Measurements from ENCODE around the gene TANGO2. TPM values are rescaled to one million over a fixed set of nuclear protein-coding genes. Genes with fewer than 3 reads are reported as not detected.

Gene TANGO2
- total and polyA plus RNA-seq, 10 of the 15 experiments (the other 5 are each of a cell fraction or from before 2014, with no cell fraction given), result 4.0 to 24.8 (median 20.9) TPM

DNA sequence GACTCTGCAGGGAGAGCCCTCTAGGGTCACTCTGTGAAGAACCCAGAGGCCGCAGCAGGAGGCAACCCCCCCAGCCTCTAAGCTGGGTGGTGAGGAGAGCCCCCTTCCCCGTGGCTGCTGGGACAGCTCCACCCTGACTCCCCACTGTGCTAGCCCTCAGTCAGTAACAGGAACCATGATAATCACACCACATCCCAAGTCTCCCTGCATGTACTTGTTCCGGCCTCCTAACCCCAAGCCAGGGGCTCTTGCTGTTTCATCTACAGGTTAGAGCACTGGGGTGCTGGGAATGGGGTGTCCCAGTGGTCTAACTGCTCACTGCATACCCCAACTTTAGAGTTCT, 31.2 kb upstream of the TANGO2 start:
- Histone ChIP-seq H3K27me3 (replicated peaks in 1 of 2; ENCODE audit: control insufficient read depth in 2 of 2, insufficient read depth in 2 of 2, low read length in 1 of 2) (peaks cover 0 to 2% of the 10 kb centered on the region in 2 experiments; a peak in 1 of 4 replicates), H3K4me1 (ENCODE audit: control insufficient read depth, insufficient read depth, low read length) (no peaks in the 10 kb centered on the region), H3K27ac (ENCODE audit: control insufficient read depth, insufficient read depth) (no peak overlapping the region), H2AFZ (ENCODE audit: control insufficient read depth, low read depth, low read length) (no peak overlapping the region), H3K4me2 (ENCODE audit: control insufficient read depth, insufficient read depth) (no peak overlapping the region), H4K20me1 (ENCODE audit: control insufficient read depth, insufficient read depth) (no peaks in the 10 kb centered on the region), H3K9me3 (replicated peaks; ENCODE audit: control insufficient read depth, insufficient read depth, low read length) (no peaks in the 10 kb centered on the region), H3K79me2 (ENCODE audit: control insufficient read depth, insufficient read depth, low read length) (no peaks in the 10 kb centered on the region), H3K9ac (ENCODE audit: control insufficient read depth, insufficient read depth, low read length) (no peak overlapping the region), H3K36me3 (ENCODE audit: control insufficient read depth in 2 of 2, insufficient read depth in 2 of 2, low read length in 1 of 2) (no peaks in the 10 kb centered on the region), H3K4me3 (no peak overlapping the region)
- SMC1A ChIA-PET (ENCODE audit: uncharacterized antibody, unreplicated experiment), result no interaction called here
- TF ChIP-seq MYC (IDR thresholded peaks at IDR 0.05; ENCODE audit: insufficient read depth, insufficient read length, insufficient replicate concordance, low read length, severe bottlenecking) (no peak), IRF4 (IDR thresholded peaks at IDR 0.05; ENCODE audit: low read depth, low read length) (no peak), SPI1 (IDR thresholded peaks at IDR 0.05; ENCODE audit: borderline replicate concordance, insufficient read depth, low read depth, low read length) (no peak)
- TF ChIP-seq, protein P1, sequence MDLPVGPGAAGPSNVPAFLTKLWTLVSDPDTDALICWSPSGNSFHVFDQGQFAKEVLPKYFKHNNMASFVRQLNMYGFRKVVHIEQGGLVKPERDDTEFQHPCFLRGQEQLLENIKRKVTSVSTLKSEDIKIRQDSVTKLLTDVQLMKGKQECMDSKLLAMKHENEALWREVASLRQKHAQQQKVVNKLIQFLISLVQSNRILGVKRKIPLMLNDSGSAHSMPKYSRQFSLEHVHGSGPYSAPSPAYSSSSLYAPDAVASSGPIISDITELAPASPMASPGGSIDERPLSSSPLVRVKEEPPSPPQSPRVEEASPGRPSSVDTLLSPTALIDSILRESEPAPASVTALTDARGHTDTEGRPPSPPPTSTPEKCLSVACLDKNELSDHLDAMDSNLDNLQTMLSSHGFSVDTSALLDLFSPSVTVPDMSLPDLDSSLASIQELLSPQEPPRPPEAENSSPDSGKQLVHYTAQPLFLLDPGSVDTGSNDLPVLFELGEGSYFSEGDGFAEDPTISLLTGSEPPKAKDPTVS (IDR thresholded peaks at IDR 0.05; ENCODE audit: low read depth, low read length), result no peak
- TF ChIP-seq, protein P2, sequence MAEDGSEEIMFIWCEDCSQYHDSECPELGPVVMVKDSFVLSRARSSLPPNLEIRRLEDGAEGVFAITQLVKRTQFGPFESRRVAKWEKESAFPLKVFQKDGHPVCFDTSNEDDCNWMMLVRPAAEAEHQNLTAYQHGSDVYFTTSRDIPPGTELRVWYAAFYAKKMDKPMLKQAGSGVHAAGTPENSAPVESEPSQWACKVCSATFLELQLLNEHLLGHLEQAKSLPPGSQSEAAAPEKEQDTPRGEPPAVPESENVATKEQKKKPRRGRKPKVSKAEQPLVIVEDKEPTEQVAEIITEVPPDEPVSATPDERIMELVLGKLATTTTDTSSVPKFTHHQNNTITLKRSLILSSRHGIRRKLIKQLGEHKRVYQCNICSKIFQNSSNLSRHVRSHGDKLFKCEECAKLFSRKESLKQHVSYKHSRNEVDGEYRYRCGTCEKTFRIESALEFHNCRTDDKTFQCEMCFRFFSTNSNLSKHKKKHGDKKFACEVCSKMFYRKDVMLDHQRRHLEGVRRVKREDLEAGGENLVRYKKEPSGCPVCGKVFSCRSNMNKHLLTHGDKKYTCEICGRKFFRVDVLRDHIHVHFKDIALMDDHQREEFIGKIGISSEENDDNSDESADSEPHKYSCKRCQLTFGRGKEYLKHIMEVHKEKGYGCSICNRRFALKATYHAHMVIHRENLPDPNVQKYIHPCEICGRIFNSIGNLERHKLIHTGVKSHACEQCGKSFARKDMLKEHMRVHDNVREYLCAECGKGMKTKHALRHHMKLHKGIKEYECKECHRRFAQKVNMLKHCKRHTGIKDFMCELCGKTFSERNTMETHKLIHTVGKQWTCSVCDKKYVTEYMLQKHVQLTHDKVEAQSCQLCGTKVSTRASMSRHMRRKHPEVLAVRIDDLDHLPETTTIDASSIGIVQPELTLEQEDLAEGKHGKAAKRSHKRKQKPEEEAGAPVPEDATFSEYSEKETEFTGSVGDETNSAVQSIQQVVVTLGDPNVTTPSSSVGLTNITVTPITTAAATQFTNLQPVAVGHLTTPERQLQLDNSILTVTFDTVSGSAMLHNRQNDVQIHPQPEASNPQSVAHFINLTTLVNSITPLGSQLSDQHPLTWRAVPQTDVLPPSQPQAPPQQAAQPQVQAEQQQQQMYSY (CRISPR knock-in tag; IDR thresholded peaks at IDR 0.05), result no peak
- TF ChIP-seq, protein P3, sequence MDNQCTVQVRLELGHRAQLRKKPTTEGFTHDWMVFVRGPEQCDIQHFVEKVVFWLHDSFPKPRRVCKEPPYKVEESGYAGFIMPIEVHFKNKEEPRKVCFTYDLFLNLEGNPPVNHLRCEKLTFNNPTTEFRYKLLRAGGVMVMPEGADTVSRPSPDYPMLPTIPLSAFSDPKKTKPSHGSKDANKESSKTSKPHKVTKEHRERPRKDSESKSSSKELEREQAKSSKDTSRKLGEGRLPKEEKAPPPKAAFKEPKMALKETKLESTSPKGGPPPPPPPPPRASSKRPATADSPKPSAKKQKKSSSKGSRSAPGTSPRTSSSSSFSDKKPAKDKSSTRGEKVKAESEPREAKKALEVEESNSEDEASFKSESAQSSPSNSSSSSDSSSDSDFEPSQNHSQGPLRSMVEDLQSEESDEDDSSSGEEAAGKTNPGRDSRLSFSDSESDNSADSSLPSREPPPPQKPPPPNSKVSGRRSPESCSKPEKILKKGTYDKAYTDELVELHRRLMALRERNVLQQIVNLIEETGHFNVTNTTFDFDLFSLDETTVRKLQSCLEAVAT (IDR thresholded peaks at IDR 0.05), result no peak
- CTCF ChIA-PET, result no interaction called here
- DNase-seq (ENCODE audit: low read depth, low spot score), result no peak
- no peak for FAIRE-seq
- WGBS (ENCODE audit: insufficient coverage, insufficient replicate concordance, low lambda C conversion rate, missing lambda C conversion rate), result 30% methylated on average over 3 of the region's 3 CpGs
- POLR2A ChIA-PET, result no interaction called here
- no peak for ATAC-seq
- BruUV-seq (replicated peaks), result no TSS peak
- in situ Hi-C loops (cut with MboI), result no loop called here
- intact Hi-C loops (cut with micrococcal nuclease; ENCODE audit: unreplicated experiment), result no loop called here
- RAD21 ChIA-PET (ENCODE audit: unreplicated experiment), result no interaction called here
